Dedifferentiated amniotic fluid mesenchymal stem cell (primary cell): ENCODE measurements around the gene POP5.

ENCODE experiments used
- DNase-seq: peaks from one replicate; pipeline ENCODE4 v3.0.0-alpha.2; 2016; ENCODE audit errors: extremely low spot score

POP5 gene

GRCh38 chr12:120588948-120589930, 8.0 kb upstream of the POP5 start:
- DNase-seq, result no peak

DNA sequence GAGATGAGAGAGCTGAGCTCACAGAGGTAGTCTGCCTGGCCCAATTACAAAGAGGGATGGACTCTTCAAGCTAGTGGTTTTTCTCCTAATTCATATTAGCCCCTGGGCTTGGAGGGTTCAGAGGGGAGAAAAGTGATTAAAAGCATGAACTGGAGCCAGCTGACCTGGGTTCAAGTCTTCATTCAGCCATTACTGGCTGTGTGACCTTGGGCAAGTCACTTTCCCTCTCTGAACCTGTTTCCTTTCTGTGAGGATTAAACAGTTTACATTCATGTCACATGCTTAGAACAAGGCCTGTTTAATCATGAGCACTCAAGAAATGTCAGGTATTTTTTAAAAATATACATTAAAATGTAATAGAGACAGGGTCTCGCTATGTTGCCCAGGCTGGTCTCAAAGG, 7.2 kb upstream of the POP5 start:
- no peak for DNase-seq

- no peak for DNase-seq
These were observed 5.7 kb upstream of the POP5 start for GRCh38 chr12:120586860-120587259.

DNA sequence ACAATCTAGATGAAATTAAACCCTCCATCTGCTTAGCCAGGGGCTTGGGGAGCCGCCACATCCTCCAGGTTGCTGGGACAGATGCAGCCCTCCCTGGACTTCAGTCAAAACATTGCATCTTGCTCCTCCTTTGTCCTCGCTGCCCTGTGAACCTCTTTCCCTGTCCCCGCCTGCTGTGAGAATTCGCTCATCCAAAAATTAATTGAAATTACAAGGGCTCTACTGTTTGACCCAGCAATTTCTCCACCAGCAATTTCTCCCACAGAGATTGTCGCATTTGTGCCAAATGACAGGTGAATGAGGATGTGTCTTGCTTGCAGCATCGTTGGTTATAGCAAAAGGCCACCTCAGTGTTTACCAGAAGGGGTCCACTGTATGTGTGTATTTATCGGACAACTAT, 5.0 kb upstream of the POP5 start:
- DNase-seq, result no peak

- DNase-seq, result no peak
These were observed 3.3 kb upstream of the POP5 start for GRCh38 chr12:120584343-120585149.

DNA sequence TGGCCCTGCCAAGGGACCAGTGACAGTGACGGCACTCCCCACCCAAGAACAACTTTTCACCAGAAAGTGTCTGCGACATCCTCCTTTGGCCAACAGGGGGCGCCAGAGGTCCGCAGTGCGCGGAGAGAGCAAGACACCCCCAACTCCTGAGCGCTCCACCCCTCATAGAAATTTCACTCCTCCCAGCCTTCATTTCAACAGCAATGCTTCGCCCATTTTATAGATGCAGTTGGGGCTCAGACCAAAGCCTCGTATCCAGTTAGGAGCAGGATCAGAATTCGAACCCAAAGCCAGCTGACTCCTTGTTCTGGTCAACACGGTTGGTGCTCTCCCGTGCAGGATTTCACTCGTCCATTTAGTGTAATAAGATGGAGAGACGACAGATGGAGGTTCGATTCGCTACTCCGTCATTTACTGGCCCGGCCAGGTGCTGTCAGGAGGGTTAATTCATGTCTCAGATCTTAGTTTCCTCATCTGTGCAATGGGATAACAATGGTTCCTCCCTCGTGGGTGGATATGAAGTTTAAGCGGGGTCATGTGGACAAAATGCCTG, 2.4 kb upstream of the POP5 start:
- DNase-seq, result peak; percentile 53

DNA sequence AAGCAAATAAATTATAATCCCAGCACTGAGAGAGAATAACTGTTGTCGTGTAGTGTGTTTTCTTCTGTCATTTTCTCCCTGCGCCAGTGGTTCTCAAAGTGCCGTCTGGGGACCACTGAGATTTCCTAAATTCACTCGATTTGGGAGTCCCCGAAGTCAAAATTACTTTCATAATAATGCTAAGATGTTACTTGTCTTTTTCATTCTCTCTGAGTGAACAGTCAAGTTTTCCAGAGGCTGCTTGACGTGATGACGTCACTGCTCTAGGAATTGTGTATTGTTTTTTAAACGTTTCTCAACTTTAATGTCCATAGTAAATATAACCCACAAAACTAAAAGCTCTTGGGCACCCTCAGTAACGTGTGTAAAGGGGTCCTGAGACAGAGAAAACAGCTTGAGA, 796 bp upstream of the POP5 start:
- DNase-seq, result no peak

DNA sequence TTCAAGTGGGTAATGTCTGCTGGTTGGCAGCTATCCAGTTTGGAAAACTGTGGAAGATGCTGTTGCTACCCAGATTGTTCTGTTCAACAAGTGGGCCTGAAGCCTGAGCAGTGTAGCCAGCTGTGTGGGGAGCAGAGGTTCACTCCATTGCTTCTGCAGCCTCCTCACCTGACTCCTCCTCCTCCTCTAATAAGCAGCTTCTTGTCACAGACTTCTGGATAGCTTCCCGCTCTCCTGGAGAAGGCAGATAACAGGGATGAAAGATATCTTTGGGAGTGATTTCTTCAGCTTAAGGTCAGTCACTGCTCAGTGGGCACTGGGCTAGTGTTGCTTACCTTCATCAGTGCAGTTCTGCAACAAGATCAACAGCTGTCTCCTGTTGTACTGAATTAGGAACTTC, 2.0 kb downstream of the POP5 start:
- DNase-seq, result no peak

DNA sequence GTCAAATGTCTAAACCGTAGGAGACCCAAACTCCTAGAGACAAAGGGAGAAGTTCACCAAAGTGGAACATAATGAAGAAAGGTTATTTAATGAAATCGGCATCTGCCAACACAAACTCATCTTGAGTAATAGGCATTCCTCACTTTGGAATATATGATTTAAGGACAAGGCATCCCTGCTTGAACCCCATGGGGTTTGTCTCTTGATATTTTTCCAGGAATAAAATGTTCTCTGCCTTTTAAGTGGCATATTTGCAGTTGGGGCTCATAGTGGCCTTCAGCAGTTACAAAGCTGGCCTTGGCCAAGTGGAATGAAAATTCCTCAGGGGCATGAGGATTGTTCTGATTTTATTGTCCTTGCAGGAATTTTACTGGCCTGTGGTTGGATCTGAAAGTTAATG, 7.1 kb downstream of the POP5 start:
- no peak for DNase-seq

- no peak for DNase-seq
These were observed 7.6 kb downstream of the POP5 start for GRCh38 chr12:120573560-120573959.

- no peak for DNase-seq
These were observed 9.9 kb downstream of the POP5 start for GRCh38 chr12:120571299-120571698.

DNA sequence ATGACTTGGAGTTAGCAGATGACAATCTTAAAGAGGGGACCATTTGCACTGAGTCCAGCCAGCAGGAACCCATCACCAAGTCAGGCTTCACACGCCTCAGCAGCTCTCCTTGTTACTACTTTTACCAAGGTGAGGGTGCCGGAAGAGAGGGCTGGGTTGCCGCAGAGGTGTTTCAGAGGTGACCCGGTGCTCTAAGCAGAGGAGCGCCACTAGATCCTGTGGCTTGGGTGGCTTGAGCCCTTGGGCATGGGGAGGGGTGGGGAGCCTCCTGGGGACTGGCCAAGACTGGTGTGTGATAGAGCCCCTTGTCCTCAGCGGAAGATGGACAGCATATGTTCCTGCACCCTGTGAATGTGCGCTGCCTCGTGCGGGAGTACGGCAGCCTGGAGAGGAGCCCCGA, 17.7 kb downstream of the POP5 start:
- DNase-seq, result no peak

DNA sequence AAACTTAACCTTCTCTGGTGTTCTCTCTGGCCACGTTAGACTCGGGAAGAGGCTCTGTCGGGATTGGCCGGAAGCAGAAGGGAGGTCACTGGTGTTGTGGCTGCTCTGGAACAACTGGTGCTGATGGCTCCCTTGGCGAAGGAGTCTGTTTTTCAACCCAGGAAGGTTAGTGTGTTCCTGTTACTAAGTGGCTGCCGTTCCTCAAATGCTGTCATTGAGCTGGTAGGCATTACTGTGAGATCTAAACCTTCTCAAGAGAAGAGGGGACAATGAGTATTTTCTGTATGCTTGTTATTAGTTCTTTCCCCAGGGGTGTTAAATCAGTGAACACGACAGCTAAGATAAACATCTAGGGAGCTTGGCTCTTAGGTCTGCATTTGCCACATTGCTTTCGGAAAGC, 18.3 kb downstream of the POP5 start:
- no peak for DNase-seq

DNA sequence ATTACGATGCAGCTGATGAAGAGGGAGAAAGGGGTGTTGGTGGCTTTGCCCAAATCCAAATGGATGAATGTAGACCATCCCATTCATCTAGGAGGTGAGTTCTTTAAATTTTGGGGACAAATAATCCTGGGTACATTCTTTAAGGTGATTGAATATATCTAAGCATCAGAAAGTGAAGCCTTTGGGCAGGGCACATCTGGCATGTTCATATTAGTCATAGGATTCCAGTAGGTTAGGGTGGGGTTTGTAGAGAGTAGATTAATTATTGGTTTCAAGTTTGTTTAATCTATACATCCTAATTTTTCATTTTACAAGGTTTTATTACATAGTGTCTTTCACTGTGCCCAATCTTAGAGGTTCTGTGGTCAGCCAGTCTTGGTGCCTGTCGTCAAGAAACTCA, 23.6 kb downstream of the POP5 start:
- no peak for DNase-seq

DNA sequence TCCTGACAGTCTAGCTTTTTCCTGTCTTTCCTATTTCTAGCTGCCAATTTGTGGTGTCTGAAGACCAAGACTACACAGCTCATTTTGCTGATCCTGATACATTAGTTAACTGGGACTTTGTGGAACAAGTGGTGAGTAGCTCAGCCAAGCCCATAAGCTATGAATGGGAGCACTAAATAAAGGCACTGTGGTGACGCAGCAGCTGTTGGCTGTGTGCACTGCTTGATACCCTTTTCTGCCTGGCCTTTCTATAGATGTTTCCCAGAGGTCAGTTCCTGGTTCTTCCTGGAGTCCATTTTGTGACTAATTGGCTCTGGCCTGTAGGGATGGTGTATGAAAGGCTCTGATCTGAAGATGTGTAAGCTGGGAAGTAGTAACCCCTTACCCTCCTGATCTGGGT, 26.5 kb downstream of the POP5 start:
- no peak for DNase-seq

GRCh38 chr12:120546050-120546386, 35.2 kb downstream of the POP5 start:
- no peak for DNase-seq

- DNase-seq, result no peak
These were observed 36.5 kb downstream of the POP5 start for GRCh38 chr12:120544691-120545090.

DNA sequence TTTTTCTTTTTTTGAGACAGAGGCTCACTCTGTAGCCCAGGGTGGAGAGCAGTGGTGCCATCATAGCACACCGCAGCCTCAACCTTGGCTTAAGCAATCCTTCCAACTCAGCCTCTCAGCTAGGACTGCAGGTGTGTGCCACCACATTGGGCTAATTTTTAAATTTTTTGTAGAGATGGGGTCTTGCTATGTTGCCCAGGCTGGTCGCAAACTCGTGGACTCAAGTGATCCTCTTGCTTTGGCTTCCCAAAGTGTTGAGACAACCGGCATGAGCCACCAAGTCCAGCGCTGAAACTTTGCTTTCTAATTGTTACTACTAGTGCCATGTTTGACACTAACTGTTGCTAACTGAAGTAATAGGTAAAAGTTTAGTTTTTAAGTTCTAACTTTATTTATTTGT, 39.0 kb downstream of the POP5 start:
- DNase-seq, result no peak

DNA sequence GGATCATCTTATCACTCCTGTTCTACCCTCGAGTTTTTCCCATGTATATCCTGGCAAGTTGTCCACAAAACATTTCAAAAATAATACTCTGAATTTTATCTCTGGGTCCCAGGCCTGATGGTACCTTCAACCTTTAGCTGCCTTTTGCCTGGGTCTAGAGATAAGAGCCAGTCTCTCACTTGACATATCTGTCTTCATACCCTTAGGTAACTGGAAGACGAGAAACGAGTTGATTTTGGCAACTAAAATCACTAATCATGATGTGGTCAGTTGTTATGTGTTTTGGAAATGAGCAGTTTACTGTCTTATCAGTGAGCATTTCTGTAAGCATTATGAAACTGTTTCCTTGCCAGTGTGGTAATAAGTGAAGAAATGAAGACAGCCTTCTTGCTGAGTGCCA, 40.8 kb downstream of the POP5 start:
- no peak for DNase-seq

DNA sequence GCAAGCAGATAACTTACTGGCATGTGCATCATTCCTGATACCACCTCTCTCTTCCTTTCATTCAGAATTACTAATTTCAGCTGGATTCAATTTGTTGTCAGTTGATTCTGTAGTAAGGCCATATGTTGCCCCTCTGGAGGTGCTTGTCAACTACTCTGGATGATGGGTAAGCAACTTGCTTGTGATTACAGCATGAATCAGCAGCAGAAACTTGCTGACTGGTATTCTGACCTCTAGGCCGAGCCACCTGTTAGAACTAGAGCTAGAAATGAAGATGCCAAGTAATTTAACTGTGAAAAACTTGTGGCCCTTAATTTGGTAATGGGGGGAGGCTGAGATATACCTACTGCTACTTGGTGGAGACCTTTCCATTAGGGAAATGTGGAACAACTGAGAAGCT, 41.9 kb downstream of the POP5 start:
- DNase-seq, result no peak

GRCh38 chr12:120538281-120539156, 42.7 kb downstream of the POP5 start:
- no peak for DNase-seq

DNA sequence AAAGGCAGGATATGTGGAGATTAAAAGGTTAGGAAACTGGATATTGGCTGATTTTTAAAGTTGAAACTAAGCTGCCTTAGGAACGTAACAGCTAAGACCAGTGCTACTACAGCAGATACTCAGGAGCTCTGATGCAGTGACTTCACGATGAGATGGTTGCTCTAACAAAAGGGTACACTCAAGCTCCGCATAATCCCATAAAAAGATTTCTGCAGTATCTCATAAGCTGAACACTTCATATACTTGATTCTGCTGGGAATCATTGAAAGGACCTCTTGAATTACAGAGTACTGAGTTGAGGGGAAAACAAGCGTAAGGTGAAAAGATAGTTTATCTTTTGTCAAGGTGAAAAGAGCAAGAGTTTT, 43.4 kb downstream of the POP5 start:
- DNase-seq, result no peak
